GM12865 (cell line): ENCODE measurements around the gene TP53AIP1.

Source experiments
- DNase-seq: peaks from one replicate; pipeline ENCODE4 v3.0.0; 2010; ENCODE audit warnings: low read depth
- H3K4me3 ChIP-seq: 2 replicates; pipeline ENCODE4 v1.5.1; 2011; ENCODE audit warnings: mild to moderate bottlenecking, low read depth, low read length, control low read depth
- TF ChIP-seq, protein P1 (sequence below): IDR thresholded peaks from 2 replicates; pipeline ENCODE4 v1.5.1; 2011; ENCODE audit warnings: low read length, control low read depth, low read depth, inconsistent platforms; ENCODE audit not compliant: insufficient read depth; ENCODE audit errors: missing control alignments

The TP53AIP1 gene

DNA sequence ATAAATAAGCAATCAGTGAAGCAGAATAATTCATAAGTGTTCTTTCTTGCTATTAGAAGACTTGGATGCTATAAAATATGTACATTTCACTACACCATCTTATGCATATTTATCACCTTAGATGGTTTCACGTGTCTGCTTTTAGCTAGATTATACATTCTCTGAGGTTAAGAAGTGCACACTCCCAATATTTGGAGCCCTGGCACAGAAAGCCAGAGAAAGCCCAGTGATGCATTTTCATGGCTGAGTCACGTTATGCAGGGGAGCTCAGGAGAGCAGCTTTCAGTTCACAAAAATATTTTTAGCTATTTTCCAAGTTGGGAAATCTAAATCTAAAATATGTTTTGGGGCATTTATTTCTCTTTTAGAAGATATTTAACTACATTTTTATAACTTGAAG, 5.1 kb upstream of the TP53AIP1 start:
- TF ChIP-seq, protein P1, sequence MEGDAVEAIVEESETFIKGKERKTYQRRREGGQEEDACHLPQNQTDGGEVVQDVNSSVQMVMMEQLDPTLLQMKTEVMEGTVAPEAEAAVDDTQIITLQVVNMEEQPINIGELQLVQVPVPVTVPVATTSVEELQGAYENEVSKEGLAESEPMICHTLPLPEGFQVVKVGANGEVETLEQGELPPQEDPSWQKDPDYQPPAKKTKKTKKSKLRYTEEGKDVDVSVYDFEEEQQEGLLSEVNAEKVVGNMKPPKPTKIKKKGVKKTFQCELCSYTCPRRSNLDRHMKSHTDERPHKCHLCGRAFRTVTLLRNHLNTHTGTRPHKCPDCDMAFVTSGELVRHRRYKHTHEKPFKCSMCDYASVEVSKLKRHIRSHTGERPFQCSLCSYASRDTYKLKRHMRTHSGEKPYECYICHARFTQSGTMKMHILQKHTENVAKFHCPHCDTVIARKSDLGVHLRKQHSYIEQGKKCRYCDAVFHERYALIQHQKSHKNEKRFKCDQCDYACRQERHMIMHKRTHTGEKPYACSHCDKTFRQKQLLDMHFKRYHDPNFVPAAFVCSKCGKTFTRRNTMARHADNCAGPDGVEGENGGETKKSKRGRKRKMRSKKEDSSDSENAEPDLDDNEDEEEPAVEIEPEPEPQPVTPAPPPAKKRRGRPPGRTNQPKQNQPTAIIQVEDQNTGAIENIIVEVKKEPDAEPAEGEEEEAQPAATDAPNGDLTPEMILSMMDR, result no peak
- no peak for DNase-seq
- no peak overlapping the region for H3K4me3 ChIP-seq

DNA sequence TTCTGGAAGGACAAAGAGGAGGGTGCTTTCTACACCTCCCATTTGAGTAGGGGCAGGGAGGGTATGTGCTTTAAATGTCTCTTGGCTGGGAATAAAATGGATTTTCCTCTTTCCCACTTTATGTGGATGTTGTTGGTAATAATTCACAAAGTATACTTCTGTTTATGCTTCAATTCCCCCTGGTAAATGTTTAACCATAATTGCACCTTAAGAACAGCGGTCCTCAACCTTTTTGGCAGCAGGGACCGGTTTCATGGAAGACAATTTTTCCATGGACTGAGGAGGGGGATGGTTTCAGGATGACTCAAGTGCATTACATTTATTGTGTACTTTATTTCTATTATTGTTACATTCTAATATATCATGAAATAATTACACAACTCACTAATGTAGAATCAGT, 4.0 kb upstream of the TP53AIP1 start:
- no peak overlapping the region for H3K4me3 ChIP-seq
- TF ChIP-seq, protein P1, result no peak

DNA sequence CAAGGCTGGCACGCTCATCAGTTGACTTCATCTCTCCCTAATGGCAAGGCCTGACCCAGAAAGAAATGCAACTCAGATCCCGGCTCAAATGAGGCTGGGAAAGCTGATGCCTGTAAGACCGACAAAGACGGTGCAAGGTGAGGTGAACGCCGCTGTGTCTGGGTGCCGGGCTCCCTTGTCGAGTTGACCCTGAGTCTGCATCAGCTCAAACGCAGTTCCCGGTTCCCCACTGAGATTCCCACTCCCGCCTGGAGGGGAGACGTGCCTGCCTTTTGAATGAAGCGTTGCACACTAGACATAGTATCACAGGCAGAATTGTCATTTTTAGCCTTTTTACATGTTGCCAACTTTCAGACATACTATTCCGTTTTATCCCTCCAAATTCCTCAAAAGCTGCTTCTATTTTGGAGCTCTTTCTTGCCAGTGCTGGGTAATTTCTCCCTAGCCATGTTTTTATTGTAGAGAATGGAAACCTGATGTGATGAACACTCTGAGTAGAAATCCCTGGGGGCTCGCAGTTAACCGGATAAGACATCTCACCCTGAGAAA, 831 bp upstream of the TP53AIP1 start:
- TF ChIP-seq, protein P1, result no peak
- DNase-seq, result no peak

More for the DNA sequence above, 4.0 kb upstream of the TP53AIP1 start:
- no peak for DNase-seq

DNA sequence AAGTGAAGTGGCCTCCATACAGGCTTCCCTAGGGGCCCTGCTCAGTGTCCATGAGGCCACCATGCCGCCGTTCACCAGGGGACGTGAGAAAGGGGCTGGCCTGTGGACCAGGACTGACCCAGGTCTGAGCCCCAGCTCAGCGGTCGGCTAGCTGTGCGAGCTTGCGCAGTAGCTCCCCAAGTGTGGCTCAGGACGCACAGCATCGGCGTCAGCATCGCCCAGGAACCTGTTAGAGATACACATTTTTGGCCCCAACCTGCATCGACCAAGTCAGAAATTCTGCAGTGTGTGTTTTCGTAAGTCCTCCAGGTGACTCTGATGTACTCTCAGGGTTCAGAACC, 429 bp downstream of the TP53AIP1 start:
- H3K4me3 ChIP-seq, result no peak overlapping the region
- DNase-seq, result no peak
- TF ChIP-seq, protein P1, result no peak

More for the DNA sequence above, 831 bp upstream of the TP53AIP1 start:
- no peak overlapping the region for H3K4me3 ChIP-seq

DNA sequence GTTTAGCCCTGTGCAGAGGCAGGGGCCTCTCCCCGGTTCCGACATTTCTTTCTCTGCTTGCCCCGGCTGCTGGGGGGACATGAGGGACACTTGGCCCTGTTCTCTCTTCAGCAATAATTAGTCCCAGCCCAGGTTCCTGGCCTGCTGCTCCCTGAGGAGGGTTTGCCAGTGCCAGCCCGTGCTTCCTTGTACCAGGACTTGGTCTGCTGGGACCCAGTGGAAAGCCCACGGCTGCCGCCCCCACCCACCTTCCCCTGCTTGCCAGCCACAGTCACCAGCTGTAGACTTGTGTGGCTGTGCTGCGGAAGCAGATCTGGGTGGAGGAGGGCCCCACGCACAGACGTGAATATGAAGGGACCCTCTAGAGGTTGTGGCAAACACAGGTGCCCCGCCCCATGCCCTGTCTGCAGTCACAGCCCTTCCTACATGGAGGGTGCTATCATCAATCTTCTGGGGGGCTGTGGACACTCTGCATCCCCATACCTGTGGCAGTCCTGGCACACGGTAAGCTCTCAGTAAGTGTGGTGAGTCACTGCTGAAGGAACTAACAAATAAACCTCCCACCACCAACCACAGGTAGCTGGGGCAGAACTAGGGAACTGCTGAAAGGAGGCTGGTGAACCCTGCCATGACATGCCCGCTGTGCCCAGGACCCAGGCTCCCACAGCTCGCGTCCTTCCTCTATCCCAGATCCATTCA, 949 bp downstream of the TP53AIP1 start:
- DNase-seq, result no peak
- TF ChIP-seq, protein P1, result no peak
- H3K4me3 ChIP-seq, result no peak overlapping the region

DNA sequence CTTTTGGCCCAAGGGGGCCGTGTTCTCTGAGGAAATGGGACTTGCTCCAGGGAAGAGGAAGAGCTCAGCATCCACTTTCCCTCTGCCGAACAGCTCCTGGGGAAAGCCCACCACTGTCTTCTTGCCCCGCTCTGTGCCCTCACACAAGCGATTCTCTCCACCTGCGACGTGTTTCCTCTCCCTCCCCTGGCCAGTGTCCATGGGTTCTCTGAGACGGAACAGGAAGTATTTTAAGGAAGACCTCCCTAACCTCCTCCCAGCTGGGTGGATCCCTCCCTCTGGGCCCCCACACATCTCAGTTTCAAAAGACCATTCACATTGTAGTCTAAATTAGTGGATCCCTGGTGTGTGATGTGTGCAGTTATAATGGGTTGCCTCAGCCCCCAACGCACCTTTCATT, 1.6 kb downstream of the TP53AIP1 start:
- no peak overlapping the region for H3K4me3 ChIP-seq
- TF ChIP-seq, protein P1, result no peak
- DNase-seq, result no peak

DNA sequence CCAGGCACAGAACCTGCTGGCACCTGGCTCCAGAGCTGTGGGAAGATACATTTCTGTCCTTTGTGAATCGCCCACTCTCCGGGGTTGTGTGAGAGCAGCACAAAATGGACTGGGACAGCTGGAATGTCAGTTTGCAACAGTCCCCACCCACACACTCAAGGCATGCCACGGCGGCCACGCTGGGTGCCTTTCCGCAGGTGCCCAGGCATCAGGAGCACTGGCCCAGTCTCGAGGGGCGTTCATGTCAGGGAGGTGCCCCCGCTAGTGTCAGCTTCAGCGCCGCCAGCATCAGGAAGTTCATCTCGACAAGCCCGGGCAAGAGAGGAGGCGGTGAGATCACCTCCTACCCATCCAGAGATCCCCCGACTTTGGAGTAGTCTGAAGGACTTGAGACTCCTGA, 2.1 kb downstream of the TP53AIP1 start:
- no peak for DNase-seq
- TF ChIP-seq, protein P1, result no peak
- H3K4me3 ChIP-seq, result no peak overlapping the region
